Gastrocnemius medialis (tissue), 4 donors: ENCODE measurements around the gene CCDC90B. TPM values are rescaled to one million over a fixed set of nuclear protein-coding genes. Genes with fewer than 3 reads are reported as not detected.
"Not testable (repeated sequence)": the region's sequence is repeated elsewhere in the genome, so short reads cannot be mapped to it uniquely, and the experiment has no call there.

Experiments
- ATAC-seq, 2 donors: fragments of 150-250 bp; one replicate each; pipeline ENCODE4 v1.9.1; 2016
- DNase-seq, 2 donors: peaks; one replicate each; pipeline ENCODE4 v3.0.0-alpha.2; 2019
- H3K27ac ChIP-seq, 4 donors: fragments of 200-600 bp; sonication (generic); 1 replicate in 1 of 4; 2 replicates in 3 of 4; pipeline ENCODE4 v1.5.1; 2016 to 2018; ENCODE audit warnings: mild to moderate bottlenecking in 2 of 4, moderate library complexity in 1 of 4
- H3K27me3 ChIP-seq, 3 donors: fragments of 200-600 bp; sonication (generic) in 2 of 3; 1 replicate in 1 of 3; 2 replicates in 2 of 3; pipeline versions ENCODE4 v1.5.1 to v1.6.0; 2016 to 2019; ENCODE audit warnings: mild to moderate bottlenecking in 1 of 3, moderate library complexity in 1 of 3
- H3K36me3 ChIP-seq, 2 donors: fragments of 200-600 bp; sonication (generic) in 1 of 2; one replicate each; pipeline ENCODE4 v1.5.1; 2017 to 2018
- H3K4me1 ChIP-seq, 2 donors: fragments of 200-600 bp; sonication (generic) in 1 of 2; one replicate each; pipeline ENCODE4 v1.5.1; 2016 to 2017; ENCODE audit warnings: mild to moderate bottlenecking in 2 of 2
- H3K4me3 ChIP-seq, 4 donors: fragments of 200-600 bp; sonication (generic) in 3 of 4; 1 replicate in 1 of 4; 2 replicates in 3 of 4; pipeline ENCODE4 v1.5.1; 2016 to 2019; ENCODE audit warnings: mild to moderate bottlenecking in 2 of 4
- H3K9me3 ChIP-seq, 3 donors: fragments of 200-600 bp; sonication (generic) in 2 of 3; 1 replicate in 1 of 3; 2 replicates in 2 of 3; pipeline ENCODE4 v1.5.1; 2016 to 2019
- CTCF ChIP-seq, 5 experiments: fragments of 450-650 bp in 3 of 5; fragments of 200-600 bp in 2 of 5; sonication (generic) in 2 of 5; IDR thresholded peaks in 4 of 5; conservative IDR thresholded peaks in 1 of 5; 1 replicate in 4 of 5; 2 replicates in 1 of 5; pipeline ENCODE4 v1.5.1; 2016 to 2019; ENCODE audit warnings: antibody characterized with exemption in 5 of 5, mild to moderate bottlenecking in 3 of 5, moderate library complexity in 3 of 5
- POLR2A ChIP-seq, 2 donors: fragments of 450-650 bp; IDR thresholded peaks; one replicate each; pipeline ENCODE4 v1.6.1; 2017; ENCODE audit warnings: antibody characterized with exemption in 2 of 2, mild to moderate bottlenecking in 2 of 2, moderate library complexity in 2 of 2
- in situ Hi-C, 4 donors: fragments of 200-750 bp; cut with MboI; loops; one replicate each; pipeline versions ENCODE4 v1.15.0 to v1.8.0; 2017; ENCODE audit warnings: low sequenced_read_pairs in 4 of 4
- intact Hi-C: fragments of 100-400 bp; cut with DNase I; formaldehyde crosslinking; loops from one replicate; pipeline ENCODE4 v1.15.1; 2023; ENCODE audit warnings: low total_unique reads
- total RNA-seq, 4 donors: library from RNA; depleted of rRNA; stranded (reverse); fragments of >200 nt; gene quantifications; one replicate each; pipeline versions ENCODE4 v1.1.0 to v1.2.3, GENCODE V29; 2016

The CCDC90B gene
- total RNA-seq, 4 donors from 2014 or later: 18.1 to 30.1 (median 22.8) TPM

DNA sequence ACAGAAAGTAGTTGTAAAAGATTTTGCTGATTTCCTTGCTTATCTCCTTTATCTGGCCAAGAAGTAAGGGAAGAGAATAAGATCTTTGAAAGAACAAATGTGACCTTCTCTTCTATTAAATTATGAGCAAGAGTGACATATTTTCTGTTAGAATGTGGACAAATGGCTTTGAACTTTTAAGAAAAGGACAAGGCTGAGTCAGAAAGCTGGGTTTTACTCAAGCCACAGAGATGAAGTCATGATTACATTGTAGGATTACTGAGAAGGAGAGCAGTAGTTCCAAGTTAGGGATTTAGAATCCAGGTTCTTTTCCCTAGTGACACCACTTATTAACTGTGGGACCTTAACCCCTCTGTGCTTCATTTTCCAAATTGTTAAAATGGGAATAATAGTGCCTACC lies 13.5 kb downstream of the CCDC90B start:
- intact Hi-C loops: no loop called here
- no peaks in the 10 kb centered on the region for H3K9me3 ChIP-seq
- H3K36me3 ChIP-seq: peaks cover 6 to 66% of the 10 kb centered on the region in 2 donors
- in situ Hi-C loops: no loop called here
- H3K27ac ChIP-seq: no peak overlapping the region
- H3K27me3 ChIP-seq: no peaks in the 10 kb centered on the region
- DNase-seq (no peak), ATAC-seq (no peak)
- H3K4me1 ChIP-seq: no peaks in the 10 kb centered on the region
- H3K4me3 ChIP-seq: no peak overlapping the region
- TF ChIP-seq CTCF (IDR thresholded peaks at IDR 0.05 in 4 of 5, conservative IDR thresholded peaks at IDR 0.05 in 1 of 5): no peak
- TF ChIP-seq POLR2A (IDR thresholded peaks at IDR 0.05): no peak

GRCh38 chr11:83271734-83272133 lies 14.4 kb downstream of the CCDC90B start:
- intact Hi-C loops, H3K4me3 ChIP-seq, H3K4me1 ChIP-seq, DNase-seq, H3K27me3 ChIP-seq, H3K9me3 ChIP-seq, ATAC-seq, H3K27ac ChIP-seq, in situ Hi-C loops: not testable (repeated sequence)
- peaks cover 6 to 64% of the 10 kb centered on the region in 2 donors for H3K36me3 ChIP-seq

GRCh38 chr11:83269080-83269479 lies 17.1 kb downstream of the CCDC90B start:
- H3K27me3 ChIP-seq, H3K4me1 ChIP-seq, intact Hi-C loops, H3K27ac ChIP-seq, in situ Hi-C loops, ATAC-seq, H3K9me3 ChIP-seq, DNase-seq, H3K4me3 ChIP-seq: not testable (repeated sequence)
- peaks cover 6 to 61% of the 10 kb centered on the region in 2 donors for H3K36me3 ChIP-seq

- intact Hi-C loops: no loop called here
- Histone ChIP-seq H3K27me3 (no peaks in the 10 kb centered on the region), H3K4me1 (peaks cover 2 to 4% of the 10 kb centered on the region in 2 donors), H3K9me3 (no peaks in the 10 kb centered on the region), H3K27ac (no peak overlapping the region), H3K36me3 (peaks cover 0 to 56% of the 10 kb centered on the region in 2 donors), H3K4me3 (no peak overlapping the region)
- DNase-seq (no peak), ATAC-seq (no peak)
- TF ChIP-seq POLR2A (IDR thresholded peaks at IDR 0.05) (no peak), CTCF (IDR thresholded peaks at IDR 0.05 in 4 of 5, conservative IDR thresholded peaks at IDR 0.05 in 1 of 5) (no peak)
- in situ Hi-C loops: no loop called here
Measured at GRCh38 chr11:83265331-83265730, 20.8 kb downstream of the CCDC90B start.

DNA sequence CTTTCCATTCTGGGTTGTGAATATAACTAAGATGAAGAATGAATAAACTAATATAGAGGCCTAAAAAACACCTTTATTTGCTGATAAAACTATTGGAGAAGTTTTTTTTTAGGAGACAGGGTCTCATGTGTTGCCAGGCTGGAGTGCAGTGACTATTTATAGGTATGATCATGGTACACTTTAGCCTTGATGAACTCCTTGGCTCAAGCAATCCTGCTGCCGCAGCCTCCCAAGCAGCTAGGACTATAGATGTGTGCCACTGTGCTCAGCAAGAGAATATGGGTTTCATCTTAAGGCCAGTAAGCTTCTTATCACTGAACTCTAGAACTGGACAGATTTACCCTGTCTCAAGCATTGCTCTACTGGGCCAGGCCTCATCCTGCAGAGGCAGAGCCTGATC lies 26.6 kb downstream of the CCDC90B start:
- in situ Hi-C loops: loop anchor here in 2 of 4 donors (10.0 kb wide), 2 partner anchors 355 to 545 kb away; partner anchors contain the start of genes DDIAS (in 1 of the 2) and PRCP (in 1 of the 2)
- peak in 1 of 2 donors; percentile 20 for DNase-seq
- peak overlapping the region in 2 of 4 donors; percentile 1 to 46 for H3K27ac ChIP-seq

More for the DNA sequence above, 26.6 kb downstream of the CCDC90B start:
- intact Hi-C loops: no loop called here
- TF ChIP-seq CTCF (IDR thresholded peaks at IDR 0.05 in 4 of 5, conservative IDR thresholded peaks at IDR 0.05 in 1 of 5) (no peak), POLR2A (IDR thresholded peaks at IDR 0.05) (no peak)
- Histone ChIP-seq H3K4me1 (peaks cover 12 to 16% of the 10 kb centered on the region in 2 donors), H3K4me3 (no peak overlapping the region), H3K36me3 (peaks cover 0 to 27% of the 10 kb centered on the region in 2 donors), H3K9me3 (no peaks in the 10 kb centered on the region), H3K27me3 (no peaks in the 10 kb centered on the region)
- peak; percentile 70 to 78 for ATAC-seq
